HG03565 (cell line): ENCODE measurements around the gene CHRNE.

ENCODE experiments used
- ATAC-seq: cut with Tn5 transposase; IDR thresholded peaks from one replicate; pipeline ENCODE4 v1.9.1; 2021; ENCODE audit warnings: mild to moderate bottlenecking, moderate library complexity; ENCODE audit not compliant: unreplicated experiment

The CHRNE gene

GRCh38 chr17:4903051-4903818 is at the start of gene CHRNE:
TSS of gene CHRNE (minus strand) at chr17:4903098. CDS start at chr17:4903063, 35 bp downstream.
- ATAC-seq: no peak

DNA sequence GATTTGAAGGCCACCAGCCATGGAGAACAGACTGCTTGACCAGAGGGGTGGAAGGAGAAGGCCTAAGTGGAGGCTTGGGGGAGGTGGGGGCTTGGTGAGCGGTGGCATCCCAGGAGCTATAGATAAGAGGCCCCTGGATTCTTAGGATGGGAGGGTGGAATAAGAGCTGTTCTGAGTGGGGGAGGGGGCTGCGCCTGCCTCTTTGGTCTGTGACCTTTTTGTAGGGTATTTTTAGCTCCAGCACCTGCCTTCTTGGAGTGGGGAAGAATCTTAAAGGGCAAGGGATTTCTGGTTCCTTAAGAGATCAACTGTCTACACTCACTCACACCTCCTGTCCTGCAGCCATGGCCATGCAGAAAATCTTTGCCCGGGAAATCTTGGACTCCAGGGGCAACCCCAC is 48.6 kb upstream of the CHRNE start:
- no peak for ATAC-seq

GRCh38 chr17:4950746-4951204 is 47.9 kb upstream of the CHRNE start, which contains the start of gene ENO3:
TSS of gene ENO3 (plus strand) at chr17:4951119. CDS start at chr17:4951830, 711 bp downstream.
- ATAC-seq: no peak

DNA sequence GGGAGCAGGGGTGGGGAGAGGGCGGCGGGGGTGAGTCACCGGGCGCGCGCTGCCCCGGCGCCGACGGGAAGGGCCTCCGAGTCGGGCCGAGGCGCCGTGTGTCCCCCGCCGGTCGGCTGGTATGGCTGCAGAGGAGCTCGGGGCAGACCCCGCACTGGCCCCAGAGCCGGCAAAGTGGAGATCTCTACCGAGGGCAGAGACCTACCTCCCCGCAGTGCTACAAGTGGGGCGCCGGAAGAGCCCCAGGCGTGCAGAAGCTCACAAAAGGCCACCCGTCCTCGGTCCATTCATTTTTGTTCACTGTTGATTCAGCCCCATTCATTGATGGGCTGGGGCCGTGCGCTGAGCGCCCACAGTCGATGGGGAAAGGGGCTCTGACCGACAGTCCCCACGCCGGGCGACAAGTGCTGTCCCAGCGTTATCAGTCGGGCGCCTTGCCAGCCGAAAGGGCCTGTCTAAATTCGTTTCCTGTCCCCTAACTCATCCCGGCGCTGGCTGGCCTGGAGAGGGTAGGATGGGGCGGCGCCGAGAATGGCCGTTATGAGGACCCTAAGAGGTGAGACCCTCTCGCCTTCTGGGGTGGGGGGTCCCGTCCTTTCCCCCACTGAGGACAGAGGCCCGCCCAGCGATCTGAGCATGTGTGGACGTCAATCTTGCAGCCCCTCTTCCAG is 47.3 kb upstream of the CHRNE start:
- ATAC-seq: no peak

GRCh38 chr17:4949321-4950074 is 46.6 kb upstream of the CHRNE start:
- no peak for ATAC-seq

DNA sequence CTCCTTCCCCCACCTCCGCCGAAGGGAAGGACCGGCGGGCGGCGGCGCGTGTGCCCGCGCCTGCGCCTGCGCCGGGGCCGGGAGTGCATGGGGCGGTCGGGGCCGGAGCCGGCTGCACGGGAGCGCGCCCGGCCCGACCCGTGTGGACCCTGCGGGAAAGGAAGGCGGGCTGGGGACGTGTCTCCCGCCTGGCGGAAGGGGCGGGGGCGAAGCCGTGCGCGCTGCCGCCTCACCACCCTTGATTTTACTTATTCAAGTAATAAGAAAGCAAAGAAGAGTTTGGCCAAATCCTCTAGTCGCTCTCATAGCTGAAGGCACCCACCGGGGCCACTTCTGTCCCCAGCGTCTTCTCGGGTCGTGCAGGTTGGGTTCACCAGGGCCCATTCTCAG is 46.0 kb upstream of the CHRNE start:
- ATAC-seq: no peak

GRCh38 chr17:4948166-4948930 is 45.5 kb upstream of the CHRNE start, which contains the start of gene PFN1:
TSS of gene PFN1 (minus strand) at chr17:4948530. CDS start at chr17:4948394, 136 bp downstream.
- no peak for ATAC-seq

DNA sequence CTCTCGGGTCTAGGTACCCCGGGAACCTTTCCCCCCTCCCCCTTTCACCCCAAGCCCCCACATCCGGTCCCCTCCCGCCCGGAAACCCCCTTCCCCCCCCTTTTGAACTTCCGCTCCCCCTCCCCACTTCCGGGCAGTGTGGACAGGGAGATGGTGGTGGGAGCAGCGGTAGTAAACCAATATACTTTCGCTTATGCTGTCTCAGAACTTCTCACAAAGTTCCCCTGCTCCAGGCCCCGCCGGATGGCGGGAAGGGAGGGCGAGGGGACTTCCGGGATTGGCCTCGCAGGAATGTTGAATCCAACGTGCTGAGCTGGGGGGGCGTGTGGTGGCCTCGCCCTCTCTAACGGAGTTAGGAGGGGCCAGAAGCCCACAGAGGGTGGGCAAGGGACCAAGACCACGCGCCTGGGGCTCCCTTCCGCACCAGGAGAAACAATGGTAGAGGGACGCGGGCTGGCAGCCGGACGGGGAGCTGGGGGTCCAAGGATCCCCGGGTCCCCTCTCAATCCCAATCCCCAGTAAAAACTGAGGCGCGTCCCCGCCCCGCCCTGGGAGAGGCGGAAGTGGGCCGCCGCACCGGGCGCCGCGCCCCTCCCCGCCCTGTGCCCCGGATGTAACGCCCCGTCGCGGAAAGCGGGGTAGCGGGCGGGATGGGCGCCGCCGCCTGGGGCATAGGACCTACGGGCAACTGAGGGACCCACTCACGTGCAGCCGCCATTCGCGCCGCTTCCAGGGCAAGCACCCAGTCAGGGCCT is 44.7 kb upstream of the CHRNE start:
- ATAC-seq: no peak

GRCh38 chr17:4947010-4947410 is 44.1 kb upstream of the CHRNE start:
- no peak for ATAC-seq

- no peak for ATAC-seq
These were observed 43.5 kb upstream of the CHRNE start for GRCh38 chr17:4946312-4946976.

- ATAC-seq: no peak
These were observed 43.0 kb upstream of the CHRNE start for GRCh38 chr17:4945944-4946280.

GRCh38 chr17:4945176-4945943 is 42.5 kb upstream of the CHRNE start:
- ATAC-seq: no peak

DNA sequence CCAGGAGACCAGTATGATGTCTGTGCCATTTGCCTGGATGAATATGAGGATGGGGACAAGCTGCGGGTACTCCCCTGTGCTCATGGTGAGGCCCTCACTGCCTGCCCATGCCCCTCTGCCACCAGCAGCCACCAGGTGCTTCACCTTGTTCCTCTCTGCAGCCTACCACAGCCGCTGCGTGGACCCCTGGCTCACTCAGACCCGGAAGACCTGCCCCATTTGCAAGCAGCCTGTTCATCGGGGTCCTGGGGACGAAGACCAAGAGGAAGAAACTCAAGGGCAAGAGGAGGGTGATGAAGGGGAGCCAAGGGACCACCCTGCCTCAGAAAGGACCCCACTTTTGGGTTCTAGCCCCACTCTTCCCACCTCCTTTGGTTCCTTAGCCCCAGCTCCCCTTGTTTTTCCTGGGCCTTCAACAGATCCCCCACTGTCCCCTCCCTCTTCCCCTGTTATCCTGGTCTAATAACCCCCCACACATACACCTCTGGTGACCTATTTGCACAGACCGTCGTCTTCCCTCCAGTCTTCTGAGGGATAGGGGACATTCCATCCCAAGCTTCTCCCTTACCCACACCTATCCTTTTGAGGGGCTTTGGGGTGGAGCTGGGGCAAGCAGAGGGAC is 41.8 kb upstream of the CHRNE start:
- ATAC-seq: no peak

GRCh38 chr17:4944163-4944553 is 41.3 kb upstream of the CHRNE start:
- ATAC-seq: no peak

DNA sequence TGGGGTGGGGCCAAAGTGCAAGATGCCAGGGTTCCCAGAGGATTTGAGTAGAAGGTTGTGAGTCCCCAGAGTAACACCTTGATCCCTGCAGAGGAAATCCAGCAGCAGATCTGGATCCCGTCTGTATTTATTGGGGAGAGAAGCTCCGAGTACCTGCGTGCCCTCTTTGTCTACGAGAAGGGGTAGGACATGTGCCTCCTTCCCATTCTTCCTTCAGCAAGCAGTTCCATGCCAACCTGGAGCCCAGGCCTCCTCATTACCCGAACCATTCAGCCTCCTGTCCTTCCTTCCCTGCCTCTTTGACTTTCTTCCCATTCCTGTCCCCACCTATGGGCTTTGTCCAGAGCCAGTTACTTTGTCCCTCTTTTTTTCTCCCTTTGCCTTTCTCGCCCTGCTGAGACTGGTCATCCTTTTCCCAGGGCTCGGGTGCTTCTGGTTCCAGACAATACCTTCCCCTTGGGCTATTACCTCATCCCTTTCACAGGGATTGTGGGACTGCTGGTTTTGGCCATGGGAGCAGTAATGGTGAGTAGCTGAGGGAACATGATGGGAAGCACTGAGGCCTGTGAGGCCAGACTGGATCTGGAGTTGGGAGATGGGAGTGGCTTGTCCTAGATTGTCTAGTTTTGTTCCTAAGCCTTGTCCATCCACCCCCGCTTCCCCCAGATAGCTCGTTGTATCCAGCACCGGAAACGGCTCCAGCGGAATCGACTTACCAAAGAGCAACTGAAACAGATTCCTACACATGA is 40.0 kb upstream of the CHRNE start:
- no peak for ATAC-seq

- ATAC-seq: no peak
These were observed 38.4 kb upstream of the CHRNE start for GRCh38 chr17:4941319-4941610.

- ATAC-seq: no peak
These were observed 37.8 kb upstream of the CHRNE start for GRCh38 chr17:4940555-4941318.
